ENCODE measurements around the gene HMCN2.

GRCh38 chr9:130310456-130310855 lies 44.9 kb downstream of the HMCN2 start:
- no peak for TF ChIP-seq POLR2A (IDR thresholded peaks at IDR 0.05; ENCODE audit: low read length)
- no peak for TF ChIP-seq GATA1 (IDR thresholded peaks at IDR 0.05; ENCODE audit: low read depth, low read length)

Data from erythroblast (primary cell).